ENCODE measurements around the gene AGAP3.

DNA sequence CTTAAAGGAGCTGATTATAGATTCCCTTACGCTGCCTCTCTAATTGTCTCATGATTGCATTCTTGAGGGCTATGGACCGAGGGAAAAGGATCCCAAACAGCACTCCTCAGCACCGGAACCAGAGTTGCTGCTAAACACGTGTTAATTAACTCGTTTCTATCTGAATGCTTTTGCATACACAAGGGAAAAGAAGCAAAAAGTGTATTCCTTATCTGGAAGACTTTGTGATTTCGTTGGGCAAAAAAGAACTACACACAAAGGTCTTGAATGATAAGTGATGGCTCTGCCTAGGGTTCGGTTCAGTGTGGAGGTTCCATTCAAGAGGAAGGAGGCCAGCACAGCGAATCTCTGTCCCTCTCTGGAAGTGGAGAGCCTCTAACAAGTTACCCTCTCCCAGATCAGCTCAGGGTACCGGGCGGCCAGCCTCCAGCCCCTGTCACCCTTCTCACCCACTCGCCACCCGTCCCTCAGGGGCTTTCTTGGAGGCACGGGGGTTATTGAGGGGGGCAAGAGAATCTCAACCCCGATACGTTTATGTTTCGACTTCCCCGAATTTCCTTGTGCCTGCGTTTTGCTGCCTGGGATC, 27.4 kb upstream of the AGAP3 start:
- no peak for TF ChIP-seq EZH2 (IDR thresholded peaks at IDR 0.05; ENCODE audit: borderline replicate concordance, low read depth, low read length, severe bottlenecking)
- TF ChIP-seq, protein P1, sequence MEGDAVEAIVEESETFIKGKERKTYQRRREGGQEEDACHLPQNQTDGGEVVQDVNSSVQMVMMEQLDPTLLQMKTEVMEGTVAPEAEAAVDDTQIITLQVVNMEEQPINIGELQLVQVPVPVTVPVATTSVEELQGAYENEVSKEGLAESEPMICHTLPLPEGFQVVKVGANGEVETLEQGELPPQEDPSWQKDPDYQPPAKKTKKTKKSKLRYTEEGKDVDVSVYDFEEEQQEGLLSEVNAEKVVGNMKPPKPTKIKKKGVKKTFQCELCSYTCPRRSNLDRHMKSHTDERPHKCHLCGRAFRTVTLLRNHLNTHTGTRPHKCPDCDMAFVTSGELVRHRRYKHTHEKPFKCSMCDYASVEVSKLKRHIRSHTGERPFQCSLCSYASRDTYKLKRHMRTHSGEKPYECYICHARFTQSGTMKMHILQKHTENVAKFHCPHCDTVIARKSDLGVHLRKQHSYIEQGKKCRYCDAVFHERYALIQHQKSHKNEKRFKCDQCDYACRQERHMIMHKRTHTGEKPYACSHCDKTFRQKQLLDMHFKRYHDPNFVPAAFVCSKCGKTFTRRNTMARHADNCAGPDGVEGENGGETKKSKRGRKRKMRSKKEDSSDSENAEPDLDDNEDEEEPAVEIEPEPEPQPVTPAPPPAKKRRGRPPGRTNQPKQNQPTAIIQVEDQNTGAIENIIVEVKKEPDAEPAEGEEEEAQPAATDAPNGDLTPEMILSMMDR (IDR thresholded peaks at IDR 0.05; ENCODE audit: borderline replicate concordance, extremely low read depth, low read length, poor library complexity, severe bottlenecking) = no peak

All from DND-41 (cell line).